Measurements from ENCODE around the gene EEF2K.
"Not testable (repeated sequence)": the region's sequence is repeated elsewhere in the genome, so short reads cannot be mapped to it uniquely, and the experiment has no call there.

- not testable (repeated sequence) for TF ChIP-seq CTCF (IDR thresholded peaks at IDR 0.05 in 4 of 5, conservative IDR thresholded peaks at IDR 0.05 in 1 of 5); POLR2A (IDR thresholded peaks at IDR 0.05)
Measured at GRCh38 chr16:22196559-22197168, 9.4 kb upstream of the EEF2K start.

All from gastrocnemius medialis (tissue), 4 donors.